Renal cortical epithelial cell (primary cell): ENCODE data around the gene MEGF10. TPM values are rescaled to one million over a fixed set of nuclear protein-coding genes. Genes with fewer than 3 reads are reported as not detected.

ENCODE experiments used
- DNase-seq: peaks from one replicate; pipeline ENCODE4 v3.0.0-alpha.2; 2011; ENCODE audit warnings: low read depth
- total RNA-seq: library from RNA; depleted of rRNA; stranded (reverse); fragments of >200 nt; gene quantifications from 2 replicates; pipeline ENCODE4 v1.2.3, GENCODE V29; 2014

The MEGF10 gene
- total RNA-seq, 1 donor from 2014 or later, result 0.10 TPM

GRCh38 chr5:127411381-127411780, 120.8 kb downstream of the MEGF10 start:
- no peak for DNase-seq

- no peak for DNase-seq
These were observed 122.1 kb downstream of the MEGF10 start for GRCh38 chr5:127412698-127413097.

GRCh38 chr5:127415034-127415433, 124.4 kb downstream of the MEGF10 start:
- DNase-seq, result no peak

GRCh38 chr5:127416906-127417305, 126.3 kb downstream of the MEGF10 start:
- DNase-seq, result no peak

- no peak for DNase-seq
These were observed 126.9 kb downstream of the MEGF10 start for GRCh38 chr5:127417528-127417927.

- no peak for DNase-seq
These were observed 127.8 kb downstream of the MEGF10 start for GRCh38 chr5:127418367-127418766.

GRCh38 chr5:127418974-127419682, 128.5 kb downstream of the MEGF10 start:
- no peak for DNase-seq

- no peak for DNase-seq
These were observed 129.2 kb downstream of the MEGF10 start for GRCh38 chr5:127419683-127420257.

GRCh38 chr5:127420758-127421157, 130.2 kb downstream of the MEGF10 start:
- no peak for DNase-seq

GRCh38 chr5:127421471-127421870, 130.9 kb downstream of the MEGF10 start:
- DNase-seq, result no peak

GRCh38 chr5:127423173-127423798, 132.7 kb downstream of the MEGF10 start:
- no peak for DNase-seq

- DNase-seq, result no peak
These were observed 134.4 kb downstream of the MEGF10 start for GRCh38 chr5:127425037-127425436.

- no peak for DNase-seq
These were observed 135.3 kb downstream of the MEGF10 start for GRCh38 chr5:127425868-127426267.

- DNase-seq, result no peak
These were observed 136.1 kb downstream of the MEGF10 start for GRCh38 chr5:127426661-127427060.

GRCh38 chr5:127428276-127428675, 137.7 kb downstream of the MEGF10 start:
- no peak for DNase-seq

GRCh38 chr5:127428748-127429147, 138.2 kb downstream of the MEGF10 start:
- DNase-seq, result no peak

GRCh38 chr5:127429928-127430327, 139.3 kb downstream of the MEGF10 start:
- DNase-seq, result no peak

- DNase-seq, result no peak
These were observed 140.0 kb downstream of the MEGF10 start for GRCh38 chr5:127430627-127431026.

GRCh38 chr5:127431977-127432585, 141.5 kb downstream of the MEGF10 start:
- no peak for DNase-seq

GRCh38 chr5:127433526-127433925, 142.9 kb downstream of the MEGF10 start:
- DNase-seq, result peak; percentile 47

- DNase-seq, result no peak
These were observed 144.0 kb downstream of the MEGF10 start for GRCh38 chr5:127434588-127434987.

- no peak for DNase-seq
These were observed 145.2 kb downstream of the MEGF10 start for GRCh38 chr5:127435821-127436220.

- no peak for DNase-seq
These were observed 149.0 kb downstream of the MEGF10 start for GRCh38 chr5:127439644-127440043.
